ENCODE data around the gene NDN.

- TF ChIP-seq CTCF (conservative IDR thresholded peaks at IDR 0.05) (no peak), EZH2 (IDR thresholded peaks at IDR 0.05; ENCODE audit: low read depth) (no peak)
These were observed 49.0 kb upstream of the NDN start for GRCh38 chr15:23736033-23736673.
